ENCODE results near the gene UFD1. TPM values are rescaled to one million over a fixed set of nuclear protein-coding genes. Genes with fewer than 3 reads are reported as not detected.

UFD1 gene
- total RNA-seq, 1 donor from 2014 or later = 48.0 TPM

DNA sequence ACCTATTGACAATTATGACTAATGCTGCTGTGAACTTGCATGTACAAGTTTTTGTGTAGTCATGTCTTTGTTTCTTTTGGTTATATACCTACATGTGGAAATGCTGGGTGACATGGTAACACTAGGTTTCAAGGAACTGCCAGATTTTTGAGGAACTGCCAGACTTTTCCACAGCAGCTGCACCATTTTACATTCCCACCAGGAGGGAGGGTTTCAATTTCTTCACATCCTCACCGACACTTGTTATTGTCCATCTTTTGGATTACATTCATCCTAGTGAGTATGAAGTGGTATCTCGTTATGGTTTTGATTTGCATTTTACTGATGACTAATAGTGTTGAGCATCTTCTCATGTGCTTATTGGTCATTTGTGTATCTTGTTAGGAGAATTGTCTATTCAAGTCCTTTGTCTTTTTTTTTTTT is 31.9 kb upstream of the UFD1 start:
- peaks cover 6% of the 10 kb centered on the region for H3K36me3 Mint-ChIP-seq (ENCODE audit: unreplicated experiment)
- H3K9me3 Mint-ChIP-seq (ENCODE audit: unreplicated experiment) = peaks cover 14% of the 10 kb centered on the region
- H3K27ac Mint-ChIP-seq (ENCODE audit: unreplicated experiment) = no peak overlapping the region
- H3K27me3 Mint-ChIP-seq (ENCODE audit: unreplicated experiment) = peaks cover 16% of the 10 kb centered on the region
- TF ChIP-seq, protein P1, sequence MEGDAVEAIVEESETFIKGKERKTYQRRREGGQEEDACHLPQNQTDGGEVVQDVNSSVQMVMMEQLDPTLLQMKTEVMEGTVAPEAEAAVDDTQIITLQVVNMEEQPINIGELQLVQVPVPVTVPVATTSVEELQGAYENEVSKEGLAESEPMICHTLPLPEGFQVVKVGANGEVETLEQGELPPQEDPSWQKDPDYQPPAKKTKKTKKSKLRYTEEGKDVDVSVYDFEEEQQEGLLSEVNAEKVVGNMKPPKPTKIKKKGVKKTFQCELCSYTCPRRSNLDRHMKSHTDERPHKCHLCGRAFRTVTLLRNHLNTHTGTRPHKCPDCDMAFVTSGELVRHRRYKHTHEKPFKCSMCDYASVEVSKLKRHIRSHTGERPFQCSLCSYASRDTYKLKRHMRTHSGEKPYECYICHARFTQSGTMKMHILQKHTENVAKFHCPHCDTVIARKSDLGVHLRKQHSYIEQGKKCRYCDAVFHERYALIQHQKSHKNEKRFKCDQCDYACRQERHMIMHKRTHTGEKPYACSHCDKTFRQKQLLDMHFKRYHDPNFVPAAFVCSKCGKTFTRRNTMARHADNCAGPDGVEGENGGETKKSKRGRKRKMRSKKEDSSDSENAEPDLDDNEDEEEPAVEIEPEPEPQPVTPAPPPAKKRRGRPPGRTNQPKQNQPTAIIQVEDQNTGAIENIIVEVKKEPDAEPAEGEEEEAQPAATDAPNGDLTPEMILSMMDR (IDR thresholded peaks at IDR 0.05; ENCODE audit: partially characterized antibody, unreplicated experiment) = no peak
- H3K4me1 Mint-ChIP-seq (ENCODE audit: low read depth, unreplicated experiment) = peaks cover 18% of the 10 kb centered on the region
- no peak overlapping the region for H3K4me3 Mint-ChIP-seq (ENCODE audit: unreplicated experiment)
- DNase-seq = no peak

DNA sequence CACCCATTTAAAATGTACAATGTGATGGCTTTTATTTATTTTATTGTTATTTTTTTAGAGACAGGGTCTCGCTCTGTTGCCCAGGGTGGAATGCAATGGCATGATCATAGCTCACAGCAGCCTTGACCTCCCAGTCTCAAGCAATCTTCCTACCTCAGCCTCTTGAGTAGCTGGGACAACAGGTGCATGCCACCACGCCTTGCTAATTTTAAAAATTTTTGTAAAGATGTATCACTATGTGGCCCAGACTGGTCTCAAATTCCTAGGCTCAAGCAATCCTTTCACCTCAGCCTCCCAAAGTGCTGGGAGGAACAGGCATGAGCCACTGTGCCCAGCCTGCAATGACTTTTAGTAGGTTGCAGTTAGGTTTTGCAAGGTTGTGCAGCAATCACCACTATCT is 30.9 kb upstream of the UFD1 start:
- Mint-ChIP-seq H3K4me1 (ENCODE audit: low read depth, unreplicated experiment) (peaks cover 14% of the 10 kb centered on the region), H3K36me3 (ENCODE audit: unreplicated experiment) (peaks cover 6% of the 10 kb centered on the region), H3K27me3 (ENCODE audit: unreplicated experiment) (peaks cover 9% of the 10 kb centered on the region), H3K9me3 (ENCODE audit: unreplicated experiment) (peaks cover 7% of the 10 kb centered on the region), H3K27ac (ENCODE audit: unreplicated experiment) (no peak overlapping the region), H3K4me3 (ENCODE audit: unreplicated experiment) (no peak overlapping the region)
- TF ChIP-seq, protein P1 (IDR thresholded peaks at IDR 0.05; ENCODE audit: partially characterized antibody, unreplicated experiment) = no peak
- DNase-seq = no peak

DNA sequence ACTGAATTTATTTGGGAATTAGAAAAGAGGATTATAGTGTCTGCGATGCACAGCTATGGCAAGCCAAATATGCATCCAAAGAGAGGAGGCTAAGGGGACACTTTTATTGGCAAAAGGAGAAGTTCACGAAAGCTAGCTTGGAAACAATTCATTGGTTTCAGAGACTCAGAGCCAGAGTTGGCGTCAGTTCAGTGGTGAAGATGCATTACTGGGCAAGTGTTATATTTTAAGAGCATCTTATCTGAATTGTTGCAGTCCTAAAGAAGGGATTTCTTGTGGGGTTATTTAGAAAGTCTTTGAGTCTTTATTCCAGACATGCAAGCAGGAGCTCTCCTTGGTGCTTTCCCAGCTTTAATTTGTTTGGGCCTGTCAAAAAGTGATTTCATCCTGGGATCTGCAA is 30.2 kb upstream of the UFD1 start:
- Mint-ChIP-seq H3K9me3 (ENCODE audit: unreplicated experiment) (peaks cover 2% of the 10 kb centered on the region), H3K4me1 (ENCODE audit: low read depth, unreplicated experiment) (peaks cover 8% of the 10 kb centered on the region), H3K27ac (ENCODE audit: unreplicated experiment) (no peak overlapping the region), H3K36me3 (ENCODE audit: unreplicated experiment) (peaks cover 6% of the 10 kb centered on the region), H3K4me3 (ENCODE audit: unreplicated experiment) (no peak overlapping the region), H3K27me3 (ENCODE audit: unreplicated experiment) (peaks cover 5% of the 10 kb centered on the region)
- DNase-seq = no peak
- TF ChIP-seq, protein P1 (IDR thresholded peaks at IDR 0.05; ENCODE audit: partially characterized antibody, unreplicated experiment) = no peak

DNA sequence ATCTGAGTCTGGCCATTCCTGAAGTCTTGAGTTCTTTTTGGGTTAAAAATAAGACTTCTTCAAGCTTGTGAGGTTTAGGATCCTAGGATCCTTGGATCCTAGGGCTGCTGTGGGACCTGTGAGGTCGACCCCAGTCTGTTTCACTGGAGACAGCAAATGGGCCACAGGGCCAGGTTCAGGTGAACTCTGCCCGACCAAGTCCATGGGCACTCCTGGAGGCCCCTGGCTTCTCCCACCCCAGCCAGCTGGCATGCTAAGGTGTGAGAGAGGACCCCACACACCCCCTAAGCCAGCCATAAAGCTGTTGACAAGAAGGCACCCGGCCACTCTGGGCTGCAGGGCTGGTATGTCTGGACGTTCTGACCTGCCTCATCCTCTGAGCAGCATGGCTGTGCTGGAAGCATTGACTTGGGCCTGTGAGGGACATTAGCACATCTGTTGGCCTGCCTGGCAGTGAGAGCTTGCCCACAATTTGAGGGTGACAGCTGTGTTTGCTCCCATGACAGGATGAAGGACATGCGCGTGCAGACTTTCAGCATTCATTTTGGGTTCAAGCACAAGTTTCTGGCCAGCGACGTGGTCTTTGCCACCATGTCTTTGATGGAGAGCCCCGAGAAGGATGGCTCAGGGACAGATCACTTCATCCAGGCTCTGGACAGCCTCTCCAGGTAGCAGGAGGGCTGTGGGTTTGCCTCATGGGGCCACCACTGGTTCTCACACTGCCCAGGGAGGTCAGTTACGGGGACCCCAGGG is 29.2 kb upstream of the UFD1 start:
- Mint-ChIP-seq H3K4me3 (ENCODE audit: unreplicated experiment) (no peak overlapping the region), H3K27me3 (ENCODE audit: unreplicated experiment) (peaks cover 3% of the 10 kb centered on the region), H3K27ac (ENCODE audit: unreplicated experiment) (no peak overlapping the region), H3K4me1 (ENCODE audit: low read depth, unreplicated experiment) (peaks cover 8% of the 10 kb centered on the region), H3K9me3 (ENCODE audit: unreplicated experiment) (no peaks in the 10 kb centered on the region), H3K36me3 (ENCODE audit: unreplicated experiment) (peaks cover 2% of the 10 kb centered on the region)
- no peak for DNase-seq
- TF ChIP-seq, protein P1 (IDR thresholded peaks at IDR 0.05; ENCODE audit: partially characterized antibody, unreplicated experiment) = no peak

DNA sequence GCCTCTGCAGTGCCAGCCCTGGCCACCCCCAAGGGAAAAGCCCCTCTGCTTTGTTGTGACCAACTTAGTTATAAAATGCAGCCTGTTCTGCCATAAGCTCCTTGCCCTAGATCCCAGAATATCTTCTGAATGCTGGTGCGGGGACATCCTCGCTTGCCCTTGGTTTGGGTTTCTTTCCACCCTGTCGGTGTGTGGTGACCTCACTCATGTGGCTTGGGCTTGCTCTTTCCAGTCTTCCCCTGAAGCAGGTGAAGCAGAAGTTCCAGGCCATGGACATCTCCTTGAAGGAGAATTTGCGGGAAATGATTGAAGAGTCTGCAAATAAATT is 28.5 kb upstream of the UFD1 start:
- Mint-ChIP-seq H3K27ac (ENCODE audit: unreplicated experiment) (no peak overlapping the region), H3K27me3 (ENCODE audit: unreplicated experiment) (peaks cover 3% of the 10 kb centered on the region), H3K4me1 (ENCODE audit: low read depth, unreplicated experiment) (peaks cover 8% of the 10 kb centered on the region), H3K36me3 (ENCODE audit: unreplicated experiment) (no peaks in the 10 kb centered on the region), H3K9me3 (ENCODE audit: unreplicated experiment) (no peaks in the 10 kb centered on the region), H3K4me3 (ENCODE audit: unreplicated experiment) (no peak overlapping the region)
- DNase-seq = no peak
- TF ChIP-seq, protein P1 (IDR thresholded peaks at IDR 0.05; ENCODE audit: partially characterized antibody, unreplicated experiment) = no peak

Measured in glutamatergic neuron (in vitro differentiated cells).